Endothelial cell of umbilical vein (primary cell): ENCODE data around the gene FES. TPM values are rescaled to one million over a fixed set of nuclear protein-coding genes. Genes with fewer than 3 reads are reported as not detected.

Source experiments
- BruUV-seq: library from RNA; stranded (reverse); fragments of 400-500 nt; replicated peaks from 2 replicates; lab custom pipeline; 2021; lab: Mats Ljungman, UMichigan
- CTCF ChIA-PET: fragments of 300-600, 350-600 bp; sonication (Branson Sonifier 250); formaldehyde crosslinking; loops from one replicate; lab custom pipeline; 2021; ENCODE audit warnings: antibody characterized with exemption, inconsistent platforms; lab: Charles Lee
- POLR2A ChIA-PET: fragments of 300-600, 350-600 bp; sonication (Branson Sonifier 250); formaldehyde crosslinking; loops from one replicate; lab custom pipeline; 2021; ENCODE audit warnings: antibody characterized with exemption, inconsistent platforms; lab: Charles Lee
- DNase-seq: peaks from one replicate; pipeline ENCODE4 v3.0.0-alpha.2; 2011; ENCODE audit warnings: low read depth, low spot score
- FAIRE-seq: peaks from 2 replicates; lab custom pipeline; 2011; peaks lifted over from hg19 to GRCh38; lab: Jason Lieb, UNC
- H2AFZ ChIP-seq: 2 replicates; pipeline ENCODE4 v1.6.0; 2012; ENCODE audit warnings: low read depth, low read length, control low read depth, inconsistent platforms
- H3K27ac ChIP-seq: 2 replicates; pipeline ENCODE4 v1.5.1; 2011; ENCODE audit warnings: low read depth, mild to moderate bottlenecking, control low read depth, low read length, moderate library complexity; ENCODE audit not compliant: insufficient read depth
- H3K27me3 ChIP-seq, 2 experiments: 2 replicates each; pipeline versions ENCODE4 v1.6.0 to v1.6.1; 2011; ENCODE audit warnings: low read length in 2 of 2, mixed read lengths in 1 of 2; ENCODE audit not compliant: control insufficient read depth in 2 of 2, insufficient read depth in 2 of 2
- H3K36me3 ChIP-seq, 2 experiments: 2 replicates in 1 of 2; 3 replicates in 1 of 2; pipeline ENCODE4 v1.5.1; 2011; ENCODE audit warnings: low read length in 2 of 2, mild to moderate bottlenecking in 1 of 2, moderate library complexity in 1 of 2; ENCODE audit not compliant: control insufficient read depth in 2 of 2, insufficient read depth in 2 of 2; ENCODE audit errors: extremely low read depth in 1 of 2
- H3K4me1 ChIP-seq: 3 replicates; pipeline ENCODE4 v1.5.1; 2011; ENCODE audit warnings: mild to moderate bottlenecking, low read length; ENCODE audit not compliant: control insufficient read depth, insufficient read depth; ENCODE audit errors: extremely low read depth
- H3K4me2 ChIP-seq: 2 replicates; pipeline ENCODE4 v1.6.1; 2011; ENCODE audit warnings: low read length, control low read depth, mixed read lengths; ENCODE audit not compliant: insufficient read depth
- H3K4me3 ChIP-seq, 3 experiments: fragments of 200-600 bp in 1 of 3; sonication (generic), shearing (Covaris generic) in 1 of 3; replicated peaks in 1 of 3; 2 replicates each; pipeline ENCODE4 v1.5.1; 2011 to 2016; ENCODE audit warnings: control low read depth in 3 of 3, low read length in 3 of 3, mild to moderate bottlenecking in 2 of 3, inconsistent platforms in 1 of 3, low read depth in 1 of 3, moderate library complexity in 1 of 3; ENCODE audit not compliant: insufficient read depth in 1 of 3
- H3K79me2 ChIP-seq: 2 replicates; pipeline ENCODE4 v1.6.0; 2012; ENCODE audit warnings: low read length, inconsistent platforms; ENCODE audit not compliant: control insufficient read depth, insufficient read depth
- H3K9ac ChIP-seq: replicated peaks from 2 replicates; pipeline ENCODE3; 2011; ENCODE audit warnings: low read length, control low read depth; ENCODE audit not compliant: insufficient read depth; ENCODE audit errors: extremely low read depth
- H3K9me1 ChIP-seq: replicated peaks from 3 replicates; pipeline ENCODE4 v1.6.0; 2011; ENCODE audit warnings: mild to moderate bottlenecking, low read length; ENCODE audit not compliant: control insufficient read depth, insufficient read depth; ENCODE audit errors: extremely low read depth
- H3K9me3 ChIP-seq: replicated peaks from 2 replicates; pipeline ENCODE4 v1.5.1; 2012; ENCODE audit warnings: low read length, inconsistent platforms; ENCODE audit not compliant: control insufficient read depth, insufficient read depth
- H4K20me1 ChIP-seq: replicated peaks from 2 replicates; pipeline ENCODE3; 2011; ENCODE audit warnings: mild to moderate bottlenecking, low read length; ENCODE audit not compliant: control insufficient read depth, insufficient read depth; ENCODE audit errors: extremely low read depth
- CTCF ChIP-seq, 2 donors: IDR thresholded peaks; 1 replicate in 1 of 2; 2 replicates in 1 of 2; pipeline ENCODE4 v1.5.1; 2011; ENCODE audit warnings: low read length in 2 of 2, mild to moderate bottlenecking in 2 of 2, moderate library complexity in 2 of 2, control low read depth in 1 of 2, inconsistent platforms in 1 of 2, low read depth in 1 of 2; ENCODE audit not compliant: insufficient read depth in 1 of 2; ENCODE audit errors: extremely low read depth in 1 of 2
- EZH2 ChIP-seq: IDR thresholded peaks from 2 replicates; pipeline ENCODE4 v1.6.1; 2012; ENCODE audit warnings: borderline replicate concordance, low read depth, mild to moderate bottlenecking, moderate library complexity, low read length, inconsistent platforms; ENCODE audit not compliant: severe bottlenecking
- FOS ChIP-seq: IDR thresholded peaks from 2 replicates; pipeline ENCODE4 v1.6.1; 2011; ENCODE audit warnings: mild to moderate bottlenecking, low read length, moderate library complexity, borderline replicate concordance; ENCODE audit not compliant: insufficient read depth
- GATA2 ChIP-seq: IDR thresholded peaks from 2 replicates; pipeline ENCODE4 v1.7.0; 2011; ENCODE audit warnings: low read depth, mild to moderate bottlenecking, moderate library complexity, mixed read lengths, low read length; ENCODE audit not compliant: insufficient read length, insufficient read depth
- JUN ChIP-seq: IDR thresholded peaks from 2 replicates; pipeline ENCODE4 v1.6.1; 2011; ENCODE audit warnings: borderline replicate concordance, low read depth; ENCODE audit not compliant: insufficient read length, insufficient read depth
- MAX ChIP-seq: IDR thresholded peaks from 2 replicates; pipeline ENCODE4 v1.6.1; 2011; ENCODE audit not compliant: insufficient read depth, insufficient read length
- MYC ChIP-seq: IDR thresholded peaks from one replicate; pipeline ENCODE4 v1.6.1; 2011; ENCODE audit warnings: mild to moderate bottlenecking, low read depth, low read length
- POLR2A ChIP-seq: IDR thresholded peaks from 2 replicates; pipeline ENCODE4 v1.6.1; 2012; ENCODE audit warnings: low read depth, mild to moderate bottlenecking, control low read depth, low read length
- POLR2AphosphoS5 ChIP-seq: IDR thresholded peaks from 2 replicates; pipeline ENCODE4 v1.6.1; 2012; ENCODE audit warnings: low read depth, mild to moderate bottlenecking, control low read depth, low read length, moderate library complexity; ENCODE audit not compliant: insufficient read depth
- dilution Hi-C: fragments of 300-500 bp; cut with MboI; formaldehyde crosslinking; loops from one replicate; pipeline ENCODE4 v1.15.0; 2019; ENCODE audit warnings: low sequenced_read_pairs; ENCODE audit not compliant: extremely low pct_ligation_motif_present
- intact Hi-C: fragments of 100-400 bp; cut with micrococcal nuclease; formaldehyde crosslinking; loops from one replicate; pipeline ENCODE4 v1.10.0; 2022
- polyA plus RNA-seq, 4 experiments: library from polyadenylated mRNA; depleted of rRNA in 3 of 4; stranded (reverse) in 3 of 4; unstranded in 1 of 4; fragments of >200 nt; gene quantifications; 2 replicates each; pipeline versions ENCODE4 v1.2.1 to v1.2.3, GENCODE V29; 2011 to 2012; ENCODE audit warnings: missing spikeins in 1 of 4
- total RNA-seq: library from RNA; stranded (reverse); gene quantifications from 2 replicates; pipeline ENCODE4 v1.2.3, GENCODE V29; 2021

Gene FES
- total and polyA plus RNA-seq, 2 donors (not counting 3 experiments of a cell fraction or from before 2014, with no cell fraction given), result 41.5 to 58.1 TPM

GRCh38 chr15:90851940-90852339 lies 32.4 kb upstream of the FES start:
- H3K9me1 ChIP-seq, result no peaks in the 10 kb centered on the region
- BruUV-seq, result no TSS peak
- no peaks in the 10 kb centered on the region for H3K36me3 ChIP-seq
- H4K20me1 ChIP-seq, result no peaks in the 10 kb centered on the region
- H3K79me2 ChIP-seq, result no peaks in the 10 kb centered on the region
- H3K9me3 ChIP-seq, result no peaks in the 10 kb centered on the region
- ChIA-PET CTCF (no interaction called here), POLR2A (interaction anchor here (0.7 kb wide), 1 partner anchor 15 kb away, joined by 4 read pairs; no protein-coding TSS in a partner anchor)
- no peak for TF ChIP-seq FOS
- TF ChIP-seq JUN, result no peak
- no peak for TF ChIP-seq CTCF (IDR thresholded peaks at IDR 0.05; ENCODE audit: extremely low read depth in 1 of 2, insufficient read depth in 1 of 2, low read depth in 1 of 2, low read length in 2 of 2)
- TF ChIP-seq POLR2A, result no peak
- no peak for TF ChIP-seq GATA2
- no peak for TF ChIP-seq MYC
- no peak for TF ChIP-seq MAX
- TF ChIP-seq POLR2AphosphoS5, result no peak
- no peak for TF ChIP-seq EZH2
- dilution Hi-C loops, result no loop called here
- no peak overlapping the region for H3K4me2 ChIP-seq
- no peak for DNase-seq
- FAIRE-seq, result no peak
- H3K4me3 ChIP-seq, result no peak overlapping the region
- intact Hi-C loops, result no loop called here
- no peak overlapping the region for H3K27ac ChIP-seq
- H3K27me3 ChIP-seq, result peaks cover 0 to 3% of the 10 kb centered on the region in 2 experiments
- H2AFZ ChIP-seq, result no peak overlapping the region
- no peaks in the 10 kb centered on the region for H3K4me1 ChIP-seq
- no peak overlapping the region for H3K9ac ChIP-seq
